Keratinocyte (primary cell): ENCODE data around the gene SLC27A1.

ENCODE experiments used
- CTCF ChIP-seq, 3 experiments: IDR thresholded peaks in 1 of 3; conservative IDR thresholded peaks in 1 of 3; optimal IDR thresholded peaks in 1 of 3; 2 replicates in 2 of 3; 3 replicates in 1 of 3; pipeline versions ENCODE3 to v1.5.1; 2011; ENCODE audit warnings: low read length in 3 of 3, mild to moderate bottlenecking in 3 of 3, moderate library complexity in 2 of 3, control low read depth in 1 of 3, inconsistent platforms in 1 of 3; ENCODE audit not compliant: insufficient read depth in 2 of 3; ENCODE audit errors: extremely low read depth in 1 of 3
- EZH2 ChIP-seq: IDR thresholded peaks from one replicate; pipeline ENCODE4 v1.6.1; 2012; ENCODE audit warnings: inconsistent platforms, mild to moderate bottlenecking, low read length, moderate library complexity

- TF ChIP-seq EZH2 (no peak), CTCF (optimal IDR thresholded peaks at IDR 0.05 in 1 of 3, IDR thresholded peaks at IDR 0.05 in 1 of 3, conservative IDR thresholded peaks at IDR 0.05 in 1 of 3; ENCODE audit: extremely low read depth in 1 of 3, insufficient read depth in 2 of 3, low read length in 3 of 3) (no peak)
Observed at GRCh38 chr19:17436094-17436873, 34.0 kb upstream of the SLC27A1 start.
